Liver (tissue), 9 donors: ENCODE results near the gene MAB21L4. TPM values are rescaled to one million over a fixed set of nuclear protein-coding genes. Genes with fewer than 3 reads are reported as not detected.

Experiments used
- DNase-seq: peaks from one replicate; pipeline ENCODE4 v3.0.0-alpha.2; 2017; ENCODE audit warnings: low spot score
- H3K27ac ChIP-seq, 2 donors: one replicate each; pipeline ENCODE4 v1.7.0; 2013; ENCODE audit warnings: inconsistent platforms in 2 of 2, low read length in 2 of 2, control low read depth in 1 of 2, low read depth in 1 of 2, mild to moderate bottlenecking in 1 of 2
- H3K27me3 ChIP-seq, 4 donors: one replicate each; pipeline versions ENCODE4 v1.6.1 to v1.7.0; 2013; ENCODE audit warnings: low read length in 3 of 4, inconsistent platforms in 1 of 4, mild to moderate bottlenecking in 1 of 4, moderate library complexity in 1 of 4; ENCODE audit not compliant: control insufficient read depth in 4 of 4, insufficient read depth in 4 of 4
- H3K36me3 ChIP-seq, 4 donors: one replicate each; pipeline versions ENCODE4 v1.6.1 to v1.7.0; 2013; ENCODE audit warnings: low read length in 3 of 4, mild to moderate bottlenecking in 3 of 4, low read depth in 1 of 4, moderate library complexity in 1 of 4; ENCODE audit not compliant: control insufficient read depth in 4 of 4, insufficient read depth in 3 of 4
- H3K4me1 ChIP-seq, 4 donors: one replicate each; pipeline versions ENCODE4 v1.6.1 to v1.7.0; 2013; ENCODE audit warnings: low read length in 3 of 4, mild to moderate bottlenecking in 3 of 4, moderate library complexity in 1 of 4; ENCODE audit not compliant: control insufficient read depth in 4 of 4, insufficient read depth in 4 of 4
- H3K4me3 ChIP-seq, 3 donors: one replicate each; pipeline versions ENCODE4 v1.6.1 to v1.7.0; 2013; ENCODE audit warnings: low read length in 3 of 3, control low read depth in 1 of 3, low read depth in 1 of 3, mild to moderate bottlenecking in 1 of 3
- H3K9ac ChIP-seq, 2 donors: one replicate each; pipeline ENCODE4 v1.7.0; 2013; ENCODE audit warnings: low read length in 2 of 2, mild to moderate bottlenecking in 2 of 2, moderate library complexity in 2 of 2, control low read depth in 1 of 2, low read depth in 1 of 2
- H3K9me3 ChIP-seq, 4 donors: one replicate each; pipeline versions ENCODE4 v1.6.1 to v1.7.0; 2013; ENCODE audit warnings: low read length in 3 of 4; ENCODE audit not compliant: control insufficient read depth in 4 of 4
- FOXA1 ChIP-seq: IDR thresholded peaks from 2 replicates; pipeline ENCODE4 v1.6.1; 2016; ENCODE audit warnings: antibody characterized with exemption
- FOXA2 ChIP-seq: IDR thresholded peaks from 2 replicates; pipeline ENCODE4 v1.6.1; 2016; ENCODE audit warnings: antibody characterized with exemption
- GABPA ChIP-seq, 2 donors: IDR thresholded peaks in 1 of 2; conservative IDR thresholded peaks in 1 of 2; 2 replicates each; pipeline ENCODE4 v1.6.1; 2016; ENCODE audit warnings: antibody characterized with exemption in 2 of 2, mild to moderate bottlenecking in 1 of 2, moderate library complexity in 1 of 2
- HNF4G ChIP-seq: IDR thresholded peaks from 2 replicates; pipeline ENCODE4 v1.6.1; 2016; ENCODE audit warnings: antibody characterized with exemption
- JUND ChIP-seq, 2 donors: IDR thresholded peaks; 2 replicates each; pipeline ENCODE4 v1.6.1; 2016; ENCODE audit warnings: antibody characterized with exemption in 2 of 2
- RAD21 ChIP-seq, 2 donors: IDR thresholded peaks; 2 replicates each; pipeline ENCODE4 v1.6.1; 2016; ENCODE audit warnings: antibody characterized with exemption in 2 of 2, mild to moderate bottlenecking in 2 of 2
- TAF1 ChIP-seq: conservative IDR thresholded peaks from 2 replicates; pipeline ENCODE4 v1.6.1; 2016; ENCODE audit warnings: antibody characterized with exemption, mild to moderate bottlenecking
- YY1 ChIP-seq: IDR thresholded peaks from 2 replicates; pipeline ENCODE4 v1.6.1; 2016; ENCODE audit warnings: antibody characterized with exemption, mild to moderate bottlenecking
- WGBS: extraction: QIAGEN DNeasy Blood & Tissue Kit; methylation state at CpG from one replicate; pipeline ENCODE4 v1.1.7; 2013; 5-methylcytosine and 5-hydroxymethylcytosine counted together
- polyA plus RNA-seq, 2 donors: library from polyadenylated mRNA; stranded (reverse) in 1 of 2; unstranded in 1 of 2; fragments of 200-250 nt in 1 of 2; fragments of >200 nt in 1 of 2; fragmentation: Nextera tagmentation in 1 of 2; extraction: Ambion mirVana in 1 of 2; gene quantifications; one replicate each; pipeline versions ENCODE4 v1.2.1 to v1.2.3, GENCODE V29; 2013 to 2015
- total RNA-seq, 2 donors: library from RNA; depleted of rRNA; stranded (reverse); fragments of >200 nt; gene quantifications; one replicate each; pipeline ENCODE4 v1.2.3, GENCODE V29; 2014
- TF ChIP-seq, protein P1 (sequence below): IDR thresholded peaks from 2 replicates; pipeline ENCODE4 v1.6.1; 2016; ENCODE audit warnings: antibody characterized with exemption, mild to moderate bottlenecking
- TF ChIP-seq, protein P2 (sequence below): IDR thresholded peaks from 2 replicates; pipeline ENCODE4 v1.6.1; 2016; ENCODE audit warnings: antibody characterized with exemption
- TF ChIP-seq, protein P3 (sequence below): IDR thresholded peaks from 2 replicates; pipeline ENCODE4 v1.6.1; 2016; ENCODE audit warnings: antibody characterized with exemption
- TF ChIP-seq, protein P4 (sequence below): fragments of 150-350 bp; IDR thresholded peaks from 2 replicates; pipeline ENCODE4 v1.5.1; 2017; ENCODE audit warnings: improper control_type of control experiment, low read depth, low read length; ENCODE audit not compliant: missing input control
- donor health status: healthy.
- donor health status: healthy.
- donor health status: healthy.
- donor health status: healthy.
- donor health status: healthy.

MAB21L4 gene
- total and polyA plus RNA-seq, 4 donors, result 0.59 to 8.8 (median 1.1) TPM

DNA sequence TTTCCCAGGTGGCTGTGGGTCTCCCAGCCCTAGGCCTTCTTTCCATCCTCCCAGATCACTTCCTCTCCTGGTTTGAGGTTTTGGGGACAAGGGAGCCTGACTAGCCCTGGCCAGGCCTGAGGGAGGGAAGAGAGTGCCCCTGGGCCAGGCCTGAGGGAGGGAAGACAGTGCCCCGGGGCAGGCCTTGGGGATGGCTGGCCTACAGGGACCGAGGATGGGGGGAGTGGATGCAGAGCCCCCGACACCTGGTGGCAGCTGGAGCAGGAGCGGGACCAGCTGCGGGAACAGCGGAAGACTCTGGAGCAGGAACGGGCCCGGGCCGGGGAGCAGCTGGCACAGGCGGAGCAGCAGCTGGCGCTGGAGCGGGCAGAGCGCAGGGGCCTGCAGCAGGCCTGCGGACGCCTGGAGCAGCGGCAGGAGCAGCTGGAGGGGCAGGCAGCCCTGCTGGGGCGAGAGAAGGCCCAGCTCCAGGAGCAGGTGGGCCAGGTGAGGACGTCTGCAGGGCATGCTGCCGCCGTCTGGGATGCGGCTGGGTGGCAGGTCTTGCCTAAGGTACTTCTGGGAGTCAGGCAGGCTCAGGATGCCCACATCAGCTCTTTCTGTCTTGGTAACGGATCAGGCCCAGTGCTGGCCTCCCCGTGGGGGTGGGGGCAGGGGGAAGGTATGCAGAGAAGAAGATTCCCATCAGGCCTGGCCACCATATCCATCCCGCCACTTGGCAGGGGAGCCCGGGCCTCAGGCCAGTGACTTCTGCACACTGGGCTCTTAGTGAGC lies 39.3 kb upstream of the MAB21L4 start:
- peak; percentile 24 for DNase-seq
- no peaks in the 10 kb centered on the region for H3K36me3 ChIP-seq
- H3K27me3 ChIP-seq, result no peaks in the 10 kb centered on the region
- no peak overlapping the region for H3K4me3 ChIP-seq
- WGBS, result 93% methylated on average over 25 of the region's 25 CpGs
- H3K9ac ChIP-seq, result no peak overlapping the region
- TF ChIP-seq JUND (IDR thresholded peaks at IDR 0.05), result no peak
- TF ChIP-seq, protein P1, sequence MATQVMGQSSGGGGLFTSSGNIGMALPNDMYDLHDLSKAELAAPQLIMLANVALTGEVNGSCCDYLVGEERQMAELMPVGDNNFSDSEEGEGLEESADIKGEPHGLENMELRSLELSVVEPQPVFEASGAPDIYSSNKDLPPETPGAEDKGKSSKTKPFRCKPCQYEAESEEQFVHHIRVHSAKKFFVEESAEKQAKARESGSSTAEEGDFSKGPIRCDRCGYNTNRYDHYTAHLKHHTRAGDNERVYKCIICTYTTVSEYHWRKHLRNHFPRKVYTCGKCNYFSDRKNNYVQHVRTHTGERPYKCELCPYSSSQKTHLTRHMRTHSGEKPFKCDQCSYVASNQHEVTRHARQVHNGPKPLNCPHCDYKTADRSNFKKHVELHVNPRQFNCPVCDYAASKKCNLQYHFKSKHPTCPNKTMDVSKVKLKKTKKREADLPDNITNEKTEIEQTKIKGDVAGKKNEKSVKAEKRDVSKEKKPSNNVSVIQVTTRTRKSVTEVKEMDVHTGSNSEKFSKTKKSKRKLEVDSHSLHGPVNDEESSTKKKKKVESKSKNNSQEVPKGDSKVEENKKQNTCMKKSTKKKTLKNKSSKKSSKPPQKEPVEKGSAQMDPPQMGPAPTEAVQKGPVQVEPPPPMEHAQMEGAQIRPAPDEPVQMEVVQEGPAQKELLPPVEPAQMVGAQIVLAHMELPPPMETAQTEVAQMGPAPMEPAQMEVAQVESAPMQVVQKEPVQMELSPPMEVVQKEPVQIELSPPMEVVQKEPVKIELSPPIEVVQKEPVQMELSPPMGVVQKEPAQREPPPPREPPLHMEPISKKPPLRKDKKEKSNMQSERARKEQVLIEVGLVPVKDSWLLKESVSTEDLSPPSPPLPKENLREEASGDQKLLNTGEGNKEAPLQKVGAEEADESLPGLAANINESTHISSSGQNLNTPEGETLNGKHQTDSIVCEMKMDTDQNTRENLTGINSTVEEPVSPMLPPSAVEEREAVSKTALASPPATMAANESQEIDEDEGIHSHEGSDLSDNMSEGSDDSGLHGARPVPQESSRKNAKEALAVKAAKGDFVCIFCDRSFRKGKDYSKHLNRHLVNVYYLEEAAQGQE, result no peak
- TF ChIP-seq, protein P2, sequence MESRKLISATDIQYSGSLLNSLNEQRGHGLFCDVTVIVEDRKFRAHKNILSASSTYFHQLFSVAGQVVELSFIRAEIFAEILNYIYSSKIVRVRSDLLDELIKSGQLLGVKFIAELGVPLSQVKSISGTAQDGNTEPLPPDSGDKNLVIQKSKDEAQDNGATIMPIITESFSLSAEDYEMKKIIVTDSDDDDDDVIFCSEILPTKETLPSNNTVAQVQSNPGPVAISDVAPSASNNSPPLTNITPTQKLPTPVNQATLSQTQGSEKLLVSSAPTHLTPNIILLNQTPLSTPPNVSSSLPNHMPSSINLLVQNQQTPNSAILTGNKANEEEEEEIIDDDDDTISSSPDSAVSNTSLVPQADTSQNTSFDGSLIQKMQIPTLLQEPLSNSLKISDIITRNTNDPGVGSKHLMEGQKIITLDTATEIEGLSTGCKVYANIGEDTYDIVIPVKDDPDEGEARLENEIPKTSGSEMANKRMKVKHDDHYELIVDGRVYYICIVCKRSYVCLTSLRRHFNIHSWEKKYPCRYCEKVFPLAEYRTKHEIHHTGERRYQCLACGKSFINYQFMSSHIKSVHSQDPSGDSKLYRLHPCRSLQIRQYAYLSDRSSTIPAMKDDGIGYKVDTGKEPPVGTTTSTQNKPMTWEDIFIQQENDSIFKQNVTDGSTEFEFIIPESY, result no peak
- TF ChIP-seq, protein P3, sequence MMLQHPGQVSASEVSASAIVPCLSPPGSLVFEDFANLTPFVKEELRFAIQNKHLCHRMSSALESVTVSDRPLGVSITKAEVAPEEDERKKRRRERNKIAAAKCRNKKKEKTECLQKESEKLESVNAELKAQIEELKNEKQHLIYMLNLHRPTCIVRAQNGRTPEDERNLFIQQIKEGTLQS, result no peak
- no peak for TF ChIP-seq GABPA (IDR thresholded peaks at IDR 0.05 in 1 of 2, conservative IDR thresholded peaks at IDR 0.05 in 1 of 2)
- TF ChIP-seq YY1, result no peak
- no peak for TF ChIP-seq TAF1
- TF ChIP-seq RAD21 (IDR thresholded peaks at IDR 0.05), result no peak
- TF ChIP-seq FOXA2, result no peak
- no peak for TF ChIP-seq HNF4G
- no peak overlapping the region for H3K27ac ChIP-seq
- peaks cover 0 to 4% (median 0%) of the 10 kb centered on the region in 4 donors for H3K9me3 ChIP-seq
- H3K4me1 ChIP-seq, result no peaks in the 10 kb centered on the region

DNA sequence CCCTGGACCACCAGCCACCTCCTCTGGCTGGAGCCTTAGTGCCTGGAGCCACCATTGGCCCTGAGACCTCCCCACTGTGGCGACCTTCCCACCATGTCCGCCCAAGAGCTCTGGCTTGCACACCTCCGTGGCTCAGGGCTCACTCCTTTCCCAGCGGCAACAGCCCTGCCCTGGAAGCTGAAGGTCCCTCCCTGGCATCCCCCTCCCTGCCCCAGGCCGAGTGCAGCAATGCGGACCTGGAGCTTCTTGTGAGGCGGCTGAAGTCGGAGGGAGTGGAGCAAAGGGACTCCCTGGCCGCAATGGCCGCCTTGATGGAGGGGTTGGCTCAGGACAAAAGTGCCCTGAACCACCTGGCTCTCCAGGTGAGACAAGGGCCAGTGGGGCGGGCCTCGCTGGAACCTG lies 38.7 kb upstream of the MAB21L4 start:
- H3K9ac ChIP-seq, result no peak overlapping the region
- no peak overlapping the region for H3K27ac ChIP-seq
- H3K9me3 ChIP-seq, result peaks cover 0 to 4% (median 0%) of the 10 kb centered on the region in 4 donors
- no peaks in the 10 kb centered on the region for H3K27me3 ChIP-seq
- no peaks in the 10 kb centered on the region for H3K36me3 ChIP-seq
- DNase-seq, result no peak
- no peaks in the 10 kb centered on the region for H3K4me1 ChIP-seq
- 95% methylated on average over 12 of the region's 12 CpGs for WGBS
- TF ChIP-seq, protein P4, sequence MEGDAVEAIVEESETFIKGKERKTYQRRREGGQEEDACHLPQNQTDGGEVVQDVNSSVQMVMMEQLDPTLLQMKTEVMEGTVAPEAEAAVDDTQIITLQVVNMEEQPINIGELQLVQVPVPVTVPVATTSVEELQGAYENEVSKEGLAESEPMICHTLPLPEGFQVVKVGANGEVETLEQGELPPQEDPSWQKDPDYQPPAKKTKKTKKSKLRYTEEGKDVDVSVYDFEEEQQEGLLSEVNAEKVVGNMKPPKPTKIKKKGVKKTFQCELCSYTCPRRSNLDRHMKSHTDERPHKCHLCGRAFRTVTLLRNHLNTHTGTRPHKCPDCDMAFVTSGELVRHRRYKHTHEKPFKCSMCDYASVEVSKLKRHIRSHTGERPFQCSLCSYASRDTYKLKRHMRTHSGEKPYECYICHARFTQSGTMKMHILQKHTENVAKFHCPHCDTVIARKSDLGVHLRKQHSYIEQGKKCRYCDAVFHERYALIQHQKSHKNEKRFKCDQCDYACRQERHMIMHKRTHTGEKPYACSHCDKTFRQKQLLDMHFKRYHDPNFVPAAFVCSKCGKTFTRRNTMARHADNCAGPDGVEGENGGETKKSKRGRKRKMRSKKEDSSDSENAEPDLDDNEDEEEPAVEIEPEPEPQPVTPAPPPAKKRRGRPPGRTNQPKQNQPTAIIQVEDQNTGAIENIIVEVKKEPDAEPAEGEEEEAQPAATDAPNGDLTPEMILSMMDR, result no peak
- no peak for TF ChIP-seq FOXA1
- no peak overlapping the region for H3K4me3 ChIP-seq
